HEK293 (cell line): ENCODE results near the gene RIN3.

Experiments used
- CTCF ChIA-PET: fragments of 350-600 bp; formaldehyde crosslinking; extraction: SDS; loops from one replicate; lab custom pipeline; 2021; ENCODE audit warnings: antibody characterized with exemption; lab: Yijun Ruan, JAX
- POLR2A ChIA-PET: fragments of 300-600 bp; formaldehyde crosslinking; extraction: SDS; loops from one replicate; lab custom pipeline; 2020; ENCODE audit warnings: antibody characterized with exemption, inconsistent platforms; lab: Yijun Ruan, JAX
- H3K27ac ChIP-seq: fragments of 200-500 bp; sonication (Bioruptor generic); 2 replicates; pipeline ENCODE4 v1.5.1; 2014; ENCODE audit warnings: low read depth, low read length, control low read depth, inconsistent platforms; ENCODE audit errors: extremely low read depth
- H3K36me3 ChIP-seq, 2 experiments: fragments of 200-500 bp in 1 of 2; sonication (Bioruptor generic) in 1 of 2; 1 replicate in 1 of 2; 2 replicates in 1 of 2; pipeline ENCODE4 v1.5.1; 2014 to 2017; ENCODE audit warnings: inconsistent platforms in 2 of 2, low read length in 2 of 2; ENCODE audit not compliant: control insufficient read depth in 2 of 2, insufficient read depth in 1 of 2
- H3K4me1 ChIP-seq: fragments of 200-500 bp; sonication (Bioruptor generic); 2 replicates; pipeline ENCODE4 v1.5.1; 2014; ENCODE audit warnings: mild to moderate bottlenecking, low read length, inconsistent platforms; ENCODE audit not compliant: control insufficient read depth, insufficient read depth
- H3K4me3 ChIP-seq: 2 replicates; pipeline ENCODE4 v1.5.1; 2011; ENCODE audit warnings: low read depth, mild to moderate bottlenecking, control low read depth, low read length, moderate library complexity
- H3K9me3 ChIP-seq: fragments of 200-500 bp; sonication (Bioruptor generic); 2 replicates; pipeline ENCODE4 v1.5.1; 2014; ENCODE audit warnings: low read depth, low read length, inconsistent platforms; ENCODE audit not compliant: control insufficient read depth, insufficient read depth
- GLI4 ChIP-seq: fragments of 450-650 bp; formaldehyde crosslinking; IDR thresholded peaks from 2 replicates; pipeline ENCODE4 v1.5.1; 2016; ENCODE audit warnings: missing biosample characterization, missing genetic modification characterization
- OVOL3 ChIP-seq: fragments of 450-650 bp; formaldehyde crosslinking; IDR thresholded peaks from 2 replicates; pipeline ENCODE4 v1.5.1; 2016; ENCODE audit warnings: missing biosample characterization, missing genetic modification characterization
- SP7 ChIP-seq: fragments of 450-650 bp; formaldehyde crosslinking; IDR thresholded peaks from 2 replicates; pipeline ENCODE4 v1.5.1; 2016; ENCODE audit warnings: missing biosample characterization, missing genetic modification characterization
- ZBTB1 ChIP-seq: fragments of 450-650 bp; formaldehyde crosslinking; IDR thresholded peaks from 2 replicates; pipeline ENCODE4 v1.5.1; 2016; ENCODE audit warnings: missing biosample characterization, missing genetic modification characterization
- ZBTB17 ChIP-seq: fragments of 450-650 bp; formaldehyde crosslinking; IDR thresholded peaks from 2 replicates; pipeline ENCODE4 v1.5.1; 2016; ENCODE audit warnings: missing biosample characterization, missing genetic modification characterization
- ZNF112 ChIP-seq: fragments of 450-650 bp; formaldehyde crosslinking; IDR thresholded peaks from 2 replicates; pipeline ENCODE4 v1.5.0; 2017; ENCODE audit warnings: missing biosample characterization, missing genetic modification characterization
- ZNF132 ChIP-seq: fragments of 450-650 bp; formaldehyde crosslinking; IDR thresholded peaks from 2 replicates; pipeline ENCODE4 v1.5.1; 2017; ENCODE audit warnings: missing biosample characterization, missing genetic modification characterization, borderline replicate concordance
- ZNF133 ChIP-seq: fragments of 450-650 bp; formaldehyde crosslinking; IDR thresholded peaks from 2 replicates; pipeline ENCODE4 v1.5.1; 2016; ENCODE audit warnings: missing biosample characterization, missing genetic modification characterization
- ZNF140 ChIP-seq: fragments of 450-650 bp; formaldehyde crosslinking; IDR thresholded peaks from 2 replicates; pipeline ENCODE4 v1.5.1; 2016; ENCODE audit warnings: missing biosample characterization, missing genetic modification characterization
- ZNF175 ChIP-seq: fragments of 450-650 bp; formaldehyde crosslinking; IDR thresholded peaks from 2 replicates; pipeline ENCODE4 v1.5.1; 2016; ENCODE audit warnings: missing biosample characterization, missing genetic modification characterization
- ZNF18 ChIP-seq: fragments of 450-650 bp; formaldehyde crosslinking; IDR thresholded peaks from 2 replicates; pipeline ENCODE4 v1.5.1; 2016; ENCODE audit warnings: missing biosample characterization, missing genetic modification characterization
- ZNF248 ChIP-seq: fragments of 450-650 bp; formaldehyde crosslinking; IDR thresholded peaks from 2 replicates; pipeline ENCODE4 v1.5.1; 2017; ENCODE audit warnings: missing biosample characterization, missing genetic modification characterization
- ZNF391 ChIP-seq: fragments of 450-650 bp; formaldehyde crosslinking; IDR thresholded peaks from 2 replicates; pipeline ENCODE4 v1.5.1; 2016; ENCODE audit warnings: low read depth, missing biosample characterization, missing genetic modification characterization, borderline replicate concordance
- ZNF473 ChIP-seq: fragments of 450-650 bp; formaldehyde crosslinking; IDR thresholded peaks from 2 replicates; pipeline ENCODE4 v1.5.1; 2017; ENCODE audit warnings: missing biosample characterization, missing genetic modification characterization
- ZNF664 ChIP-seq: fragments of 450-650 bp; formaldehyde crosslinking; IDR thresholded peaks from 2 replicates; pipeline ENCODE4 v1.5.1; 2016; ENCODE audit warnings: missing biosample characterization, missing genetic modification characterization
- ZNF704 ChIP-seq: fragments of 450-650 bp; formaldehyde crosslinking; IDR thresholded peaks from 2 replicates; pipeline ENCODE4 v1.5.1; 2016; ENCODE audit warnings: missing biosample characterization, missing genetic modification characterization
- ZNF837 ChIP-seq: fragments of 450-650 bp; formaldehyde crosslinking; IDR thresholded peaks from 2 replicates; pipeline ENCODE4 v1.5.1; 2016; ENCODE audit warnings: missing biosample characterization, missing genetic modification characterization
- ZSCAN16 ChIP-seq: fragments of 450-650 bp; formaldehyde crosslinking; IDR thresholded peaks from 2 replicates; pipeline ENCODE4 v1.5.1; 2016; ENCODE audit warnings: missing biosample characterization, missing genetic modification characterization
- ZSCAN30 ChIP-seq: fragments of 450-650 bp; IDR thresholded peaks from 2 replicates; pipeline ENCODE4 v1.5.1; 2018; ENCODE audit warnings: missing biosample characterization, mild to moderate bottlenecking, missing genetic modification characterization, moderate library complexity
- TF ChIP-seq, protein P1 (sequence below): fragments of 450-650 bp; formaldehyde crosslinking; IDR thresholded peaks from 2 replicates; pipeline ENCODE4 v1.5.1; 2017; ENCODE audit warnings: missing biosample characterization, missing genetic modification characterization
- TF ChIP-seq, protein P2 (sequence below): fragments of 450-650 bp; formaldehyde crosslinking; IDR thresholded peaks from 2 replicates; pipeline ENCODE4 v1.5.0; 2017; ENCODE audit warnings: missing biosample characterization, missing genetic modification characterization, borderline replicate concordance

The RIN3 gene

DNA sequence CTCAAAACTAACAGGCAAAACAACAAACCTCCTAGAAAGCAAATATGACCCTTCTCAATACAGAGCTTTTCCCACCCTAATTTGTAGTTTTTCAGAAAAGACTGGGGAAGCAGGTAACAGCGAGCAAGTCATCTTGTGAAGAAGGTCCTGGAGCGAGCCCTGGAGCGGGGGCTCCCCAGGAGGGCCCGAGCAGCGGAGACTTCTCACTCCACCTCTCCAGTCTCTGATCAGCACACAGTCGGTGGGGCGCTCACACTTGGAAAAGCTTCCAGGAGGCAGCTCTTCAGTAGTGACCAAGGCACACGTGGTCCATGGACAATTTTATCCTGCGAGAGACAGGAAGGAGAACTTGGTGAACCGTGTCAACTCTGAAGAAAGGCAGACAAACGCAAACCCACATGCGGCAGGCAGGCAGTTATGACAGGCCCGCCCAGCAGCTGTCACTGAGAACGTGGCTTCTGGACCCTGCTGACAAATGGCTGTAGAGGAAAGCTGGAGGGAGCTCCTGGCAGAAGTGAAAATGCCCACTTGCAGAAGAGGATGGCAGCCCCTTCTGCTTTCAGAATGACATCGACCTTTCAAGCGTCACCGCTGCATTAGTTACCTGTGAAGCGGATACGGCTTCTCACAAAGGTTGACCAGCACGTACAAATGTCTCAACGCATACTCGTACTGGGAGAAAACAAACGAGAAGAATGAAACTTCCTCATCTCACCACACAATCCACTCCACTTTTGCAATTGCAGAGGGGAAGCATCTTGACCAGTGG lies 190.6 kb downstream of the RIN3 start (continued):
- TF ChIP-seq, protein P1, sequence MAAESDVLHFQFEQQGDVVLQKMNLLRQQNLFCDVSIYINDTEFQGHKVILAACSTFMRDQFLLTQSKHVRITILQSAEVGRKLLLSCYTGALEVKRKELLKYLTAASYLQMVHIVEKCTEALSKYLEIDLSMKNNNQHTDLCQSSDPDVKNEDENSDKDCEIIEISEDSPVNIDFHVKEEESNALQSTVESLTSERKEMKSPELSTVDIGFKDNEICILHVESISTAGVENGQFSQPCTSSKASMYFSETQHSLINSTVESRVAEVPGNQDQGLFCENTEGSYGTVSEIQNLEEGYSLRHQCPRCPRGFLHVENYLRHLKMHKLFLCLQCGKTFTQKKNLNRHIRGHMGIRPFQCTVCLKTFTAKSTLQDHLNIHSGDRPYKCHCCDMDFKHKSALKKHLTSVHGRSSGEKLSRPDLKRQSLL (tag by site-specific recombination) = no peak
- no peak for TF ChIP-seq ZNF132 (tag by site-specific recombination)

DNA sequence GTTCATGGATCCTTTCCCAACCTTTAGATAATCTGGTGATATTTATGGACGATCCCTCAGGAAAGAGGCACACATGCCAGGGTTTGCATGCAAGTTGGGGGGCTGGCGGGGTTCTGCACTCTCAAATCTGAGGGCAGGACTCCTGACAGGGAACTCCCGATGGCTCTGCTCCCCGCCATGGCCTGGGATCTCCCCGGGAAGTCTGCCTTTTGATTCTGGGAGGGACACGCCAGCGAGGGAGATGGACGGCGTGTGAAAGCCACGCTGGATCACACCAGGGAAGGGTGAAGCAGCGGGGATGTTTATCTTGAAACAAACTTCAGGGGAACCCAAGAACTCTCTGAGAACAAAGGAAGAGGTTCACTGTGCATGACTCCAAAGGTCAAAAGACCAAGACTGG lies 191.2 kb downstream of the RIN3 start:
- Histone ChIP-seq H3K9me3 (no peaks in the 10 kb centered on the region), H3K4me3 (no peak overlapping the region)
- CTCF ChIA-PET = no interaction called here
- no peak for TF ChIP-seq ZNF704 (tag by site-specific recombination)
- no peak for TF ChIP-seq ZNF140
- TF ChIP-seq ZBTB1 (tag by site-specific recombination) = no peak
- TF ChIP-seq SP7 (tag by site-specific recombination) = no peak
- TF ChIP-seq ZNF132 (tag by site-specific recombination) = no peak
- no peak for TF ChIP-seq ZBTB17 (tag by site-specific recombination)
- TF ChIP-seq ZNF133 (tag by site-specific recombination) = no peak
- no peak for TF ChIP-seq ZNF248
- TF ChIP-seq ZSCAN30 (tag by site-specific recombination) = no peak
- TF ChIP-seq ZNF18 (tag by site-specific recombination) = no peak
- no peak for TF ChIP-seq ZSCAN16
- no peak for TF ChIP-seq ZNF473 (tag by site-specific recombination)
- TF ChIP-seq ZNF837 (tag by site-specific recombination) = no peak
- no peak for TF ChIP-seq ZNF391 (tag by site-specific recombination)
- TF ChIP-seq GLI4 (tag by site-specific recombination) = no peak
- TF ChIP-seq, protein P2, sequence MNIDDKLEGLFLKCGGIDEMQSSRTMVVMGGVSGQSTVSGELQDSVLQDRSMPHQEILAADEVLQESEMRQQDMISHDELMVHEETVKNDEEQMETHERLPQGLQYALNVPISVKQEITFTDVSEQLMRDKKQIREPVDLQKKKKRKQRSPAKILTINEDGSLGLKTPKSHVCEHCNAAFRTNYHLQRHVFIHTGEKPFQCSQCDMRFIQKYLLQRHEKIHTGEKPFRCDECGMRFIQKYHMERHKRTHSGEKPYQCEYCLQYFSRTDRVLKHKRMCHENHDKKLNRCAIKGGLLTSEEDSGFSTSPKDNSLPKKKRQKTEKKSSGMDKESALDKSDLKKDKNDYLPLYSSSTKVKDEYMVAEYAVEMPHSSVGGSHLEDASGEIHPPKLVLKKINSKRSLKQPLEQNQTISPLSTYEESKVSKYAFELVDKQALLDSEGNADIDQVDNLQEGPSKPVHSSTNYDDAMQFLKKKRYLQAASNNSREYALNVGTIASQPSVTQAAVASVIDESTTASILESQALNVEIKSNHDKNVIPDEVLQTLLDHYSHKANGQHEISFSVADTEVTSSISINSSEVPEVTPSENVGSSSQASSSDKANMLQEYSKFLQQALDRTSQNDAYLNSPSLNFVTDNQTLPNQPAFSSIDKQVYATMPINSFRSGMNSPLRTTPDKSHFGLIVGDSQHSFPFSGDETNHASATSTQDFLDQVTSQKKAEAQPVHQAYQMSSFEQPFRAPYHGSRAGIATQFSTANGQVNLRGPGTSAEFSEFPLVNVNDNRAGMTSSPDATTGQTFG (tag by site-specific recombination) = no peak
- no peak for TF ChIP-seq OVOL3 (tag by site-specific recombination)
- TF ChIP-seq ZNF175 = no peak
- TF ChIP-seq ZNF112 = no peak
- TF ChIP-seq ZNF664 = no peak
- TF ChIP-seq, all 188 proteins: peak for 0
- Histone ChIP-seq H3K27ac (no peak overlapping the region), H3K4me1 (no peaks in the 10 kb centered on the region), H3K36me3 (peaks cover 0 to 41% of the 10 kb centered on the region in 2 experiments; a peak in 2 of 3 replicates)
- POLR2A ChIA-PET = no interaction called here
